GM23338 (cell line): ENCODE data around the gene SCYGR1. TPM values are rescaled to one million over a fixed set of nuclear protein-coding genes. Genes with fewer than 3 reads are reported as not detected.
"Not testable (repeated sequence)": the region's sequence is repeated elsewhere in the genome, so short reads cannot be mapped to it uniquely, and the experiment has no call there.

ENCODE experiments used
- ATAC-seq: fragments of 200-7000 bp; cut with Tn5 transposase; 3 replicates; pipeline ENCODE4 v1.9.1; 2020
- DNase-seq: peaks from one replicate; pipeline ENCODE4 v3.0.0-alpha.2; 2015; ENCODE audit warnings: low spot score
- H2AFZ ChIP-seq: fragments of 200-600 bp; sonication (generic); 2 replicates; pipeline ENCODE4 v1.8.0; 2016; ENCODE audit warnings: antibody characterized with exemption, mild to moderate bottlenecking, moderate library complexity
- H3F3A ChIP-seq: fragments of 200-600 bp; sonication (generic); replicated peaks from 2 replicates; pipeline ENCODE4 v1.8.0; 2017; ENCODE audit warnings: antibody characterized with exemption, mixed run types, low read depth
- H3K27ac ChIP-seq: fragments of 200-600 bp; sonication (generic); 2 replicates; pipeline ENCODE4 v1.6.1; 2016; ENCODE audit warnings: low read depth
- H3K27me3 ChIP-seq: fragments of 200-600 bp; sonication (generic); 2 replicates; pipeline ENCODE4 v1.8.0; 2016; ENCODE audit warnings: mild to moderate bottlenecking, mixed run types, moderate library complexity; ENCODE audit not compliant: insufficient read depth
- H3K36me3 ChIP-seq: fragments of 200-600 bp; sonication (generic); 2 replicates; pipeline ENCODE4 v1.8.0; 2016; ENCODE audit warnings: mild to moderate bottlenecking; ENCODE audit not compliant: insufficient read depth
- H3K4me1 ChIP-seq: fragments of 200-600 bp; sonication (generic); 2 replicates; pipeline ENCODE4 v1.8.0; 2016; ENCODE audit warnings: mild to moderate bottlenecking, moderate library complexity; ENCODE audit not compliant: insufficient read depth
- H3K4me2 ChIP-seq: fragments of 200-600 bp; sonication (generic); 2 replicates; pipeline ENCODE4 v1.7.1; 2017; ENCODE audit warnings: mixed run types
- H3K4me3 ChIP-seq: fragments of 200-600 bp; sonication (generic); 2 replicates; pipeline ENCODE4 v1.6.1; 2016; ENCODE audit warnings: mixed run types
- H3K79me2 ChIP-seq: fragments of 200-600 bp; sonication (generic); replicated peaks from 2 replicates; pipeline ENCODE4 v1.8.0; 2017; ENCODE audit warnings: mild to moderate bottlenecking; ENCODE audit not compliant: insufficient read depth
- H3K9me2 ChIP-seq: fragments of 200-600 bp; sonication (generic); 2 replicates; pipeline ENCODE4 v1.8.0; 2017; ENCODE audit not compliant: insufficient read depth
- H4K20me1 ChIP-seq: fragments of 200-600 bp; sonication (generic); replicated peaks from 2 replicates; pipeline ENCODE4 v1.8.0; 2017; ENCODE audit warnings: mild to moderate bottlenecking; ENCODE audit not compliant: insufficient read depth
- H3K27ac Mint-ChIP-seq: 2 replicates; pipeline ENCODE4 v1.8.0; 2020; ENCODE audit warnings: inconsistent platforms, mild to moderate bottlenecking, moderate library complexity, mixed read lengths
- H3K27me3 Mint-ChIP-seq: 3 replicates; pipeline ENCODE4 v1.8.0; 2022; ENCODE audit warnings: low read depth, mild to moderate bottlenecking, moderate library complexity, mixed read lengths, inconsistent platforms; ENCODE audit not compliant: insufficient read depth, poor library complexity
- H3K36me3 Mint-ChIP-seq: 3 replicates; pipeline ENCODE4 v1.8.0; 2021; ENCODE audit warnings: low read depth, mild to moderate bottlenecking, inconsistent platforms, moderate library complexity, mixed read lengths
- H3K4me1 Mint-ChIP-seq: 3 replicates; pipeline ENCODE4 v1.8.0; 2020; ENCODE audit warnings: mild to moderate bottlenecking, inconsistent platforms, mixed read lengths
- H3K4me3 Mint-ChIP-seq: 3 replicates; pipeline ENCODE4 v1.8.0; 2021; ENCODE audit warnings: moderate library complexity, mild to moderate bottlenecking, inconsistent platforms, mixed read lengths
- H3K9me3 Mint-ChIP-seq: 3 replicates; pipeline ENCODE4 v1.8.0; 2020; ENCODE audit warnings: moderate library complexity, mild to moderate bottlenecking, inconsistent platforms, mixed read lengths
- CREB1 ChIP-seq: fragments of 250-450 bp; sonication (Bioruptor Pico); IDR thresholded peaks from 2 replicates; pipeline ENCODE4 v1.5.0; 2020; ENCODE audit warnings: low read depth, mild to moderate bottlenecking, moderate library complexity
- CTCF ChIP-seq, 2 experiments: fragments of 200-600 bp in 1 of 2; sonication (generic) in 1 of 2; conservative IDR thresholded peaks; 2 replicates each; pipeline versions ENCODE4 v1.5.1 to v1.6.1; 2016 to 2017; ENCODE audit warnings: antibody characterized with exemption in 2 of 2, low read depth in 2 of 2, mild to moderate bottlenecking in 2 of 2, moderate library complexity in 1 of 2
- ETS1 ChIP-seq: IDR thresholded peaks from 2 replicates; pipeline ENCODE4 v1.6.1; 2016; ENCODE audit warnings: antibody characterized with exemption
- EZH2 ChIP-seq: fragments of 200-600 bp; sonication (generic); IDR thresholded peaks from one replicate; pipeline ENCODE4 v1.8.0; 2017; ENCODE audit warnings: antibody characterized with exemption, mild to moderate bottlenecking, low read depth; ENCODE audit not compliant: unreplicated experiment
- EZH2phosphoT487 ChIP-seq: fragments of 200-600 bp; sonication (generic); IDR thresholded peaks from one replicate; pipeline ENCODE4 v1.8.1; 2018; ENCODE audit warnings: antibody characterized with exemption; ENCODE audit not compliant: unreplicated experiment
- NANOG ChIP-seq: IDR thresholded peaks from 2 replicates; pipeline ENCODE4 v1.6.1; 2016; ENCODE audit warnings: antibody characterized with exemption, borderline replicate concordance
- POLR2AphosphoS5 ChIP-seq: IDR thresholded peaks from 2 replicates; pipeline ENCODE4 v1.6.1; 2016; ENCODE audit warnings: antibody characterized with exemption, low read depth
- REST ChIP-seq: IDR thresholded peaks from one replicate; pipeline ENCODE4 v1.6.1; 2018; ENCODE audit warnings: antibody characterized with exemption; ENCODE audit not compliant: unreplicated experiment
- STAT1 ChIP-seq: IDR thresholded peaks from one replicate; pipeline ENCODE4 v1.6.1; 2016; ENCODE audit warnings: antibody characterized with exemption; ENCODE audit not compliant: unreplicated experiment
- polyA plus RNA-seq: library from polyadenylated mRNA; unstranded; fragments of >200 nt; fragmentation: Nextera tagmentation; extraction: Ambion mirVana; gene quantifications from 2 replicates; pipeline ENCODE4 v1.2.1, GENCODE V29; 2016
- total RNA-seq: library from RNA; depleted of rRNA; stranded (reverse); fragments of >200 nt; shearing (Covaris generic); gene quantifications from 2 replicates; pipeline ENCODE4 v1.2.3, GENCODE V29; 2014

The SCYGR1 gene
- total and polyA plus RNA-seq, 2 experiments from 2014 or later, result not detected

- H3K79me2 ChIP-seq, H3K36me3 Mint-ChIP-seq, H3K27ac Mint-ChIP-seq, H3K36me3 ChIP-seq, H3K4me2 ChIP-seq, H4K20me1 ChIP-seq, H3K4me1 Mint-ChIP-seq, H3K9me2 ChIP-seq, H3K27me3 Mint-ChIP-seq, H2AFZ ChIP-seq, H3K4me1 ChIP-seq, H3K27ac ChIP-seq, H3K4me3 Mint-ChIP-seq, H3K4me3 ChIP-seq, H3K27me3 ChIP-seq, H3F3A ChIP-seq, DNase-seq, H3K9me3 Mint-ChIP-seq, ATAC-seq: not testable (repeated sequence)
These were observed 23.0 kb downstream of the SCYGR1 start for GRCh38 chr2:227364585-227365263.

GRCh38 chr2:227363756-227364155, 24.0 kb downstream of the SCYGR1 start:
- H3K4me3 ChIP-seq, result no peak overlapping the region
- H3K27me3 Mint-ChIP-seq, result no peaks in the 10 kb centered on the region
- no peak overlapping the region for H3K27ac ChIP-seq
- TF ChIP-seq EZH2, result no peak
- TF ChIP-seq CTCF (conservative IDR thresholded peaks at IDR 0.05; ENCODE audit: low read depth in 2 of 2), result peak; percentile 71 to 72
- H3K4me2 ChIP-seq, result no peak overlapping the region
- no peak overlapping the region for H2AFZ ChIP-seq
- DNase-seq (peak; percentile 32), ATAC-seq (no peak)
- peaks cover 3% of the 10 kb centered on the region; the same call in 1 of the 3 replicates for H3K36me3 Mint-ChIP-seq
- H3K9me3 Mint-ChIP-seq, result no peaks in the 10 kb centered on the region; the same call in 2 of the 3 replicates
- H3K36me3 ChIP-seq, result peaks cover 4% of the 10 kb centered on the region; the same call in 1 of the 2 replicates
- H3K4me1 Mint-ChIP-seq, result no peaks in the 10 kb centered on the region
- H3K27ac Mint-ChIP-seq, result no peak overlapping the region
- no peak overlapping the region for H3K4me3 Mint-ChIP-seq
- H3K4me1 ChIP-seq, result no peaks in the 10 kb centered on the region
- no peaks in the 10 kb centered on the region for H3K79me2 ChIP-seq
- H4K20me1 ChIP-seq, result no peaks in the 10 kb centered on the region
- no peaks in the 10 kb centered on the region for H3K27me3 ChIP-seq
- no peaks in the 10 kb centered on the region for H3F3A ChIP-seq
- H3K9me2 ChIP-seq, result no peaks in the 10 kb centered on the region

- no peak overlapping the region for H3K4me2 ChIP-seq
- no peak overlapping the region for H2AFZ ChIP-seq
- no peaks in the 10 kb centered on the region for H4K20me1 ChIP-seq
- H3K27ac ChIP-seq, result no peak overlapping the region
- no peak overlapping the region for H3K4me3 ChIP-seq
- peaks cover 23% of the 10 kb centered on the region; the same call in 1 of the 2 replicates for H3K36me3 ChIP-seq
- ATAC-seq, result no peak
- H3K27ac Mint-ChIP-seq, result no peak overlapping the region
- H3F3A ChIP-seq, result no peaks in the 10 kb centered on the region
- no peaks in the 10 kb centered on the region for H3K9me2 ChIP-seq
- H3K9me3 Mint-ChIP-seq, result no peaks in the 10 kb centered on the region
- no peaks in the 10 kb centered on the region for H3K27me3 Mint-ChIP-seq
- no peaks in the 10 kb centered on the region for H3K27me3 ChIP-seq
- no peak for DNase-seq
- no peak overlapping the region for H3K4me3 Mint-ChIP-seq
- H3K36me3 Mint-ChIP-seq, result peaks cover 20% of the 10 kb centered on the region
- H3K4me1 Mint-ChIP-seq, result no peaks in the 10 kb centered on the region
- no peaks in the 10 kb centered on the region for H3K79me2 ChIP-seq
- no peaks in the 10 kb centered on the region for H3K4me1 ChIP-seq
- TF ChIP-seq NANOG, result no peak
- TF ChIP-seq EZH2phosphoT487, result no peak
- TF ChIP-seq REST, result no peak
- no peak for TF ChIP-seq POLR2AphosphoS5
- TF ChIP-seq CREB1 (CRISPR knock-in tag), result no peak
- no peak for TF ChIP-seq CTCF (conservative IDR thresholded peaks at IDR 0.05; ENCODE audit: low read depth in 2 of 2)
- no peak for TF ChIP-seq ETS1
- TF ChIP-seq STAT1, result no peak
These were observed 27.4 kb downstream of the SCYGR1 start for GRCh38 chr2:227360351-227360750.
